Left colon (tissue), 2 donors: ENCODE measurements around the gene PRSS8. TPM values are rescaled to one million over a fixed set of nuclear protein-coding genes. Genes with fewer than 3 reads are reported as not detected.

Experiments
- ATAC-seq: fragments of 200-7000 bp; cut with Tn5 transposase; one replicate; pipeline ENCODE4 v1.9.1; 2020; ENCODE audit warnings: mild to moderate bottlenecking, moderate library complexity
- DNase-seq, 2 donors: peaks; one replicate each; pipeline ENCODE4 v3.0.0-alpha.2; 2020
- intact Hi-C, 2 donors: fragments of 100-400 bp; cut with DNase I in 1 of 2; cut with micrococcal nuclease in 1 of 2; formaldehyde crosslinking; loops; one replicate each; pipeline versions ENCODE4 v1.11.2 to v1.14.0; 2022; cut with DNase I, micrococcal nuclease
- total RNA-seq, 2 donors: library from RNA; stranded (reverse); fragmentation: NEBNext Ultra II Directional; extraction: Animal tissue kit (Norgen Biotek cat#: 25700); gene quantifications; one replicate each; pipeline ENCODE4 v1.2.1, GENCODE V29; 2021
- donor health status: DM: no; HTN: no; CAD: no.
- donor health status: DM: yes; HTN: yes; CAD: no.

The PRSS8 gene
- total RNA-seq, 2 donors from 2014 or later = 409 to 428 TPM

GRCh38 chr16:31089199-31089598 lies 46.3 kb downstream of the PRSS8 start:
- DNase-seq (no peak), ATAC-seq (no peak)
- intact Hi-C loops = no loop called here

GRCh38 chr16:31088459-31089183 lies 46.9 kb downstream of the PRSS8 start, which contains the start of gene PRSS53:
Gene PRSS53 (minus strand): TSS chr16:31088943. CDS start chr16:31088809, 134 bp downstream.
- ATAC-seq = no peak
- no peak for DNase-seq
- intact Hi-C loops = no loop called here

- intact Hi-C loops = no loop called here
- DNase-seq = no peak
- ATAC-seq = no peak
These were observed 47.6 kb downstream of the PRSS8 start for GRCh38 chr16:31087971-31088370.

- intact Hi-C loops = no loop called here
- ATAC-seq = no peak
- DNase-seq = no peak
These were observed 48.0 kb downstream of the PRSS8 start for GRCh38 chr16:31087481-31087880.

DNA sequence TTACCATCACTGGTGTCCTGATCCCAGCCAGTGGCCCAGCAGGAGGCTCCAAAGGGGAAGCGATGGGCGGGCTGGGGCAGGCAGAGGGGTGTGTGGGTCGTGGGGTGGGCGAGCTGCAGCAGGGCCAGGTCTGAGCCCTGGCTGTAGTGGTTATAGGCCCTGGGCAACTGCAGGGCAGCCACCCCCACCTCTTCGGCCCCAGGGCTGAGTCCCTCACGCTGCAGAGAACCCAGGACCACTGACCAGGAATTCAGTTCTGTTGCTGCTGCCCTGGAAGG lies 49.0 kb downstream of the PRSS8 start:
- ATAC-seq = no peak
- intact Hi-C loops = no loop called here
- no peak for DNase-seq

DNA sequence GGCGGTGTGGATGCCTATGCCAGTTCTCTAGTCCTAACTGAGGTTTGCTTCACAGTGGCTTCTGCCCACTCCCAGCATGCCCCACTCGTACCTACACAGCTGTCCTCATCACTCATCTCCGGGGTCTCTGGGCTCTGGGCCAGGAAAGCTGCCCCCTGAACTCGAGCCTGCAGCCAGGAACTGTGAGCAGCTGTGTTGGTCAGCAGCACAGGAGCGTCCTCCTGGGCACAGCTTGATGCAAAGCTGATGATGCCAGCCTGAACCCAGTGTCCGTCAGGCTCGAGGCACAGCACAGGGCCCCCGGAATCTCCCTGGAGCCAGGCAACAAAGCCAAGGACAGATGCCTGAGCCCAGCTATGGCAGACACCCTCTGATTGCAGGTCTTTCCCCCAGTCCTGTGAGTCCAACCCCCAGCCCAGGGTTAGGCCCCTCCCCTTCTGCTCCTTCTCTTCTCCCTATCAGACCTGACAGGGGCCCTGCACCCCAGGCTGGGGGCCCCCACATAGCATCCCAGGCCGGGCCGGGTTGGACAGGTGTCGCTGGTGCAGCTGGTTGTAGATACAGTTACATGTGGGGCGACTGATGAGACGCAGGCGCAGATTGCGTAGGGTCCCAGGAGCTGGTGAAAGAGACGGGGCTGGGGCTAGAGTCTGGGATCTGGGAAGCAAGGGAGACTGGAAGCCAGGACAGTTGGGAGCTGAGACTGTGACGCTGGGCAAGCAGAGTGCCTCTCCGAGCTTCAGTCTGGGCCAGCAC lies 49.5 kb downstream of the PRSS8 start:
- intact Hi-C loops = no loop called here
- ATAC-seq (no peak), DNase-seq (no peak)

- intact Hi-C loops = no loop called here
- ATAC-seq = no peak
- no peak for DNase-seq
These were observed 50.1 kb downstream of the PRSS8 start for GRCh38 chr16:31085411-31085810.

DNA sequence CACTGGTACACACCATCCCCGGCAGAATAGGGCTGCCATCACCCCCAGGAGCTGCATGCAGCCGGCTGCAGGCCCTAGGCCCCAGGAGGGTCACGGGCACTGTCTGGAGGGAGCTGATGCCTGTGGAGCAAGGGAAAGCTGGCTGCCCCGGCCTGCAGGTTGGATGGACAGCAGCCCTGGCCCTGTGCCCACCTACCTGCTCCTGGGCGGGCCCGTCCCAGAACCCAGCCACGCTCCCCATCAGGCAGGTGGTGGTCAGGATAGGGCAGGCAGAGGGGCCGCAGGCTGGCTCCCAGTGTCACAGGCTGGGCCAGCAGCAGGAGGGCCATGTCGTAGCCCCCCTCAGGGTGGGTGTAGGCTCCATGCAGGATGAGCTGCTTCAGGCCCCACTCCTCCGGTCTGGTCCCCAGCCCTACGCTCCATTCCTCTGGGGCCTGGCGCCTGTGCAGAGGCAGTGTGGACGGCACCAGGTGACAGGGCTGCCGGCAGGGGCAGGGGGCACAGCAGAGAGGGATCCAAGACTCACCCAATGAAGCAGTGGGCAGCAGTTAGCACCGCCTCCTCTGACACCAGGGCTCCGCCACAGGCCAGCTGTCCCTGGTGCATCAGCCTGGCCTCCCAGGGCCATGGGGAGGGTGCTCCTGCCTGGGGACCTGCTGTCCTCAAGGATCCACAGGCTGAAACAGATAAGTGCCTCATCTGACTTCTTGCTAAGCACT lies 50.8 kb downstream of the PRSS8 start:
- no peak for DNase-seq
- intact Hi-C loops = no loop called here
- ATAC-seq = no peak

GRCh38 chr16:31083981-31084380 lies 51.5 kb downstream of the PRSS8 start:
- no peak for ATAC-seq
- DNase-seq = no peak
- intact Hi-C loops = no loop called here

DNA sequence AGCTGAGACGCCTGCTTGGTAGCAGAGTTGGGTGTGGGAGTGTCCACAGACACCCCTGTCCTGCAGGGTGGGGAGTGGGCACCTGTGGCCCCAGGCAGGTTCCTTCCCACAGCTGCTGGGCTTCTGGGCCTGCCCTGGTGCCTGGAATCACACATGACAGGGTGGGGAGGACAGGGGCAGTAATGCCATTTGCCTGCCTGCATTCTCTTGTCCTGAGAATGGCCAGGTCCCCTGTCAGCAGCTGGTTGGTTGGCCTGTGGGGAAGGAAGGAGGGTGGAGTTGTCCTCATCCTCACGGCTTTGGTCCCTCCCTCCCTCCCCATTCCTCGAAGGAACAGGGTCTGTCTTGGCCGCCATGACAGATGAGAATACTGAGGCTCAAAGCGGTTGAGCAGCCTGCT lies 52.0 kb downstream of the PRSS8 start:
- intact Hi-C loops = no loop called here
- ATAC-seq (no peak), DNase-seq (no peak)

DNA sequence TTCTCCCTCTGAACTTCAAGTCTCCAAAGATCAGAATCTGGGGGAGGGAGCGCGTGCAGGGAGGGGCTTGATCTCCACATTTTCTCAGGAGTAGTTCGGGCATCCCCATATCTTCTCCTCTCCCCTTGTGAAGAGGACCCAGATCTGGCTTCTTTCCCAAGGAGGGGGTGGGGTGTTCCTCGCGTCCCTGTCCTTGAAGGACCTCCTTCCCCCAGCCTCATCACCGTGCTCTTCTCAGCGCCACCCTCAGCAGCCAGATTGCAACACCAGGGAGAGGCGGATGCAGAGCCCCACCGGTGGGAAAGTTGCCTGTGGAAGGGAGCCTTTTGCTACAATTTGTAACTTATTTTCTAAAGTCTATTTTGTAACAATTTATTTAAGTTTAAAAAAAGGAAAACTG lies 52.4 kb downstream of the PRSS8 start:
- DNase-seq (no peak), ATAC-seq (no peak)
- intact Hi-C loops = no loop called here

DNA sequence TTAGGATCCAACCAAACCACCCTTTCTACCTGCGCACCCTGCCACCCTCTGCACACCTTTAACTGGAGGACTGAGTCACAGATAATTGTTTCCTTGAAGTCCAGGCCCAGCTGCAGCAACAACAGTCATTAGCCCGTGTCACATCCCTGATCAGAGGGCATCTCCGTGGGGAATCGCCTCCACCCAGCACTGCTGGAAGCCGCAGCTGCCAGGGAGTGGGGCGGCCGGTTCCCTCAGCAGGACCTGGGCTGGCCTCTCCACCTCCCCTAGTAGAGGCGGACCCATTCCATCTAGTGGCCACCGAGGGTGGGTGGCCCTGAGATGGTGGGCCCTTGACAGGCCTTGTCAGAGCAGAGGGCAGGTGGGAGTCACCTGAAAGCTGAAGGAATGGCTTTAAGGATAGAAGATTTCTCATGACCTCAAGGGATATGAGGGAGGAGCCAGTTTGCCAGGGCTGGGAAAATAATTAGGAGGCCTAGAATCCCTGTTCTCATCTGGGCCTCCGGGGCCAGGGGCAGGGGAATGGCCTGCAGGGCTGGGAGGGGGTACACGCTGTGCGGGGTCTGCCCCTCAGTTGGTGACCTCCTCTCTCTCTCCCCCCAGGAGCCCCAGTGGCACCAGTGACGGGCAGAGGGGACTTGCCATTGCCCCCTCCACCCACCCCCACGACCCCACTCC lies 53.0 kb downstream of the PRSS8 start:
- ATAC-seq (peak; percentile 33), DNase-seq (no peak)
- intact Hi-C loops = no loop called here

Other genes with a start within 250 kb of the PRSS8 start
- 10 to 100 TPM; 22.3 to 23.5 TPM for gene BCL7C, start 241.7 kb downstream of the PRSS8 start, total RNA-seq
- gene CTF1, start 239.1 kb downstream of the PRSS8 start, total RNA-seq = 1 to 10 TPM in 1 of 2 donors, under 1 TPM in 1; 0.24 to 1.7 TPM
- gene FBXL19, start 212.2 kb downstream of the PRSS8 start, total RNA-seq = 10 to 100 TPM; 20.5 to 24.4 TPM
- gene ORAI3, start 186.7 kb downstream of the PRSS8 start, total RNA-seq = 10 to 100 TPM; 12.9 to 21.0 TPM
- 10 to 100 TPM; 12.2 to 15.0 TPM for gene SETD1A, start 178.0 kb downstream of the PRSS8 start, total RNA-seq
- gene HSD3B7, start 150.5 kb downstream of the PRSS8 start, total RNA-seq = 10 to 100 TPM; 16.9 to 27.2 TPM
- gene STX1B, start 125.1 kb downstream of the PRSS8 start, total RNA-seq = under 1 TPM; 0.75 to 0.79 TPM
- 10 to 100 TPM; 66.9 to 83.3 TPM for gene STX4, start 102.2 kb downstream of the PRSS8 start, total RNA-seq
- gene ZNF668, start 61.5 kb downstream of the PRSS8 start, total RNA-seq = 10 to 100 TPM in 1 of 2 donors, 1 to 10 TPM in 1; 6.9 to 10.9 TPM
- 10 to 100 TPM; 15.3 to 17.3 TPM for gene ZNF646, start 61.3 kb downstream of the PRSS8 start, total RNA-seq
- gene PRSS53, start 46.8 kb downstream of the PRSS8 start, total RNA-seq = 1 to 10 TPM in 1 of 2 donors, under 1 TPM in 1; 0.61 to 1.1 TPM
- gene VKORC1, start 40.9 kb downstream of the PRSS8 start, total RNA-seq = 10 to 100 TPM; 28.7 to 40.5 TPM
- 10 to 100 TPM; 34.6 to 36.3 TPM for gene BCKDK, start 27.3 kb downstream of the PRSS8 start, total RNA-seq
- gene KAT8, start 18.1 kb downstream of the PRSS8 start, total RNA-seq = 10 to 100 TPM; 61.6 to 76.0 TPM
- 1 to 10 TPM; 8.1 to 9.7 TPM for gene PRSS36, start 14.3 kb upstream of the PRSS8 start, total RNA-seq
- 100 to 1,000 TPM; 158 to 173 TPM for gene FUS, start 44.4 kb upstream of the PRSS8 start, total RNA-seq
- 10 to 100 TPM; 83.0 to 93.8 TPM for gene PYCARD, start 67.0 kb upstream of the PRSS8 start, total RNA-seq
- not detected for gene TRIM72, start 78.4 kb upstream of the PRSS8 start, total RNA-seq
- not detected for gene PYDC1, start 81.4 kb upstream of the PRSS8 start, total RNA-seq
- 1 to 10 TPM; 2.6 to 6.9 TPM for gene ITGAM, start 124.2 kb upstream of the PRSS8 start, total RNA-seq
- gene ITGAX, start 219.4 kb upstream of the PRSS8 start, total RNA-seq = 1 to 10 TPM; 1.6 to 3.8 TPM